Measurements from ENCODE around the gene FAM25G.
"Not testable (repeated sequence)": the region's sequence is repeated elsewhere in the genome, so short reads cannot be mapped to it uniquely, and the experiment has no call there.

Gene FAM25G

DNA sequence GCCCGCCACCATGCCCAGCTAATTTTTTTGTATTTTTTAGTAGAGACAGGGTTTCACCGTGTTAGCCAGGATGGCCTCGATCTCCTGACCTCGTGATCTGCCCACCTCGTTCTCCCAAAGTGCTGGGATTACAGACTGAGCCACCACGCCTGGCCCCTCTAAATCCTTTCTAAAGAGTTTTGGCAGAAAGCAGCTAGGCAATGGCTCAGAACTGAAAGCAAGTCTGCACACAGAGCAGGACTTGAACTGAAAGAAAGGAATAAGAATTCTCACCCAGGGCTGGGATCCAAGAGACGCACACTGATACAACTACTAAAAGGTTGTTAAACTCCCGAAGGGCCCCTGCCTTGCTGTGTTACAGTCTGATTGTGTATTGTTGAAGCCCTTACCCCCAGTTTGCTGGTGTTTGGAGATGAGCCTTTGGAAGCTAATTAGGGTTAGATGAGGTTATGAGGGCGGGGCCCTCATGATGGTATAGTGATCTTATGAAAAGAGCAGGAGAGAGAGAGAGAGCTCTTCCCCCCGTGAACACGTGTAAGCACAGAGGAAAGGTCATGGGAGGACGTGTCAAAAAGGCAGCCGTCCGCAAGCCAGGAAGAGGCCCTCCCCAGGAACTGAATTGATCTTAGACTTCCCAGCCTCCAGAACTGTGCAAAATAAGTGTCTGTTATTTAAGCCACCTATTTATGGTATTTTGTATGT, 26.1 kb downstream of the FAM25G start:
- DNase-seq (ENCODE audit: low read depth): not testable (repeated sequence)

DNA sequence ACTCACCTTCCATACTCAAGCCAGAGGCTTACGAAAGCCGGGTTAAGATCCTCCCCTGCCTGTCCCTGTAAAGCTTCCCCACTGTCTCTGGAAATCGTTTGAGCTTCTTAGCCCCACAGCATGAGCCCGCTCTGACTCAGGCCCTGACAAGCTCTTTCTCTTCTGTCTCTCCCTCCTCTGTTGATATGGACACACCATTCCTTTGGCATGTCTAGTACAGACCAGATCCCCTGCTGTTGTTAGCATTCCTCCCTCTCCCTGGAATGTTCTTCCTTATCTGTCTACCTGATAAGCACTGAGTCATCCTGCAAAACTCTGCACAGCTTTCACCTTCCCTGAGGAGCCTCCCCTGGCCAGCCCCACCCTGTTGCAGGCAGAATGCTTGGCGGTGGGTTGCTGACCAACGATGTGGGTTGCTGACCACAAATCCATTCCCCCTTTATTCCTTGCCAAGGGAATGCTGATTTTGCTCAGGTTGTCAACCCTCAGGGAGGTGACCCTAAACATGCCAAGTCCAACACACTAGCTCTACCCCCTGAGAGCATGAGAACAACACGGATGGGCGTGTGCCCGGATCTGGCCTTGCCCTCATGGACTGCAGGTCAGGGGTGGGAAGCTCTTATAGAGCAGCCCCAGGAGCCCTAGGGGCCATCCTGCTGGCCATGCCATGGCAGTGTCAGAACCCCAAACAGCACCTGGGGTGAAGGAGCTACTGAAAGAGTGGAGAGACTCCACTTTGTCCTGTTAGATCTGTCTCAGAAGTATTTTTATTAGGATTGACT, 28.7 kb downstream of the FAM25G start:
- DNase-seq (ENCODE audit: low read depth): not testable (repeated sequence)

DNA sequence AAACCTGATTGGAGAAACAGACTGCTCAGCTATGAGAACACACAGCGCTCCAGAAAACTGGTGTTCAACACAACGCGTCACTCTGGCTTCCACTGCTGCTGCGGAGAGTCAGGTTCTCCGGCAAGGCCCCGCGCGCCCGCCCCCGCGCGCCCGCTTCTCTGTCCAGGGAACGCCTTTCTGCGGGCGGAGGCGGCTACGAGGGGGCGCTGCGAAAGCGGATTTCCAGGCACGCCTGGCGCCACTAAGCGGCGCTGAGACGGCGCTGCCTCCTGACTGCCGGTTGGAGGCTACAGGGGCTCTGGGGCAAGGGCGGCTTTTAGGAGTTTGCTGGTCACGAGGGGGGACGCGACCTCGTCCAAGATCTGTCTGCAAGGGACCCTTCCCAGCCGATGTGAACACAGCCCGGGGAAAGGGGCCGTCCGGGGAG, 30.2 kb downstream of the FAM25G start:
- not testable (repeated sequence) for DNase-seq (ENCODE audit: low read depth)

DNA sequence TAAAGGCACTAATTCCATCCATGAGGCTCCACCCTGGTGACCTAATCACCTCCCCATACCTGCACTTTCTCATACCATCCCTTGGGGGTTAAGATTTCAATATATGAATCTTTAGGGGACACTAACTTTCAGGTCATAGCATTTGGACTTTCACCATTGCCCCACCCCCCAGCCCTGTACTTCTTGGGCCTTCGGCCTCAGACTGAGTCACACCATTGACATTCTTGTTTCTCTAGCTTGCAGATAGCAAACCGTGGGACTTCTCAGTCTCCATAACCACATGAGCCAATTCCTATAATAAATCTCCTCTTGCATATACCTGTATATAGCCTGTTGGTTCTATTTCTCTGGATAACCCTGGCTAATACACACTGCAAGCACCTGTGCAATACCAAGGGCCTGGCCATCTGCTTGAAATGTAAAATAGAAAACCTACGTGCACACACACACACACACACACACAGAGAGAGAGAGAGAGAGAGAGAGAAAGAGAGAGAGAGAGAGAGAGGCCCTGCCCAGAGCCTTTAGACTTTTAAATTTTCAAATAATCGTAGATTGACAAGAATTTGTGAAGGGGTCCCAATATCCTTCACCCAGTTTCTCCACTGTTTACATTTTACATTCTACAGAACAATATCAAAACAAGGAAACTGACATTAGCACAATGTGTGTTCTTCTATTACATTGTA, 32.9 kb downstream of the FAM25G start:
- DNase-seq (ENCODE audit: low read depth): no peak

DNA sequence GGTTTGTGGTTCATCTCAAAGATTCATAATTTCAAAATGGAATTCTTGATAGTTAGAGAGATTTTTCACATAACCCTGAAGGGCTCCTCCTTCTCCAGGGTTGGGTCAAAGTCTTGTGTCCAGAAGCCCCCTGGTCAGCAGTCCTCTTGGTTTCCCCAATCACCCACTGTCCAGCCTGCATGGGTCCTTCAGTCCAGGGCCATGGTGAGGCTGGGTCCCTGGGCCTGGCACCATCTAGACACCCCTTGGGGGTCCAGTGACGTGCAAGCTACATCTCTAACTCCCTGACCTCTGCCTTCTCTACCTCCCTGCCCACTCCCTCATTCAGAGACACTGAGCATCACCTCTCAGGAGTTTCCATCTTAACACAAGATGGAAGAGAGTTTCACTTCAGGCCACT, 33.7 kb downstream of the FAM25G start:
- DNase-seq (ENCODE audit: low read depth): no peak

DNA sequence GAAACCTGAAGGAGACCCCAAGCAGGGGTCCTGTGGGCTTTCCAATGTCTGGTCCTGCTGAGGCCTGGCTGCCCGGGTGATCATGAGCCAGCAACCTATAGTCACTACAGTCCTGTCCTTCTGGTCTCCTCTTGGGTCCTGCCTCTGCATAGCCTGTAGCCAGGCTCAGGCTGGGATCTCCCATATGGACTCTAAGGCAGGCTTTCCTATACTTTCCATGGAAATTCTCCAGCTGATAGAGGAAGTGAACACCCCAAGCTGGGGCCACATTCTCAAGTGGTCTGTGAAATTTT, 34.0 kb downstream of the FAM25G start:
- DNase-seq (ENCODE audit: low read depth): no peak

DNA sequence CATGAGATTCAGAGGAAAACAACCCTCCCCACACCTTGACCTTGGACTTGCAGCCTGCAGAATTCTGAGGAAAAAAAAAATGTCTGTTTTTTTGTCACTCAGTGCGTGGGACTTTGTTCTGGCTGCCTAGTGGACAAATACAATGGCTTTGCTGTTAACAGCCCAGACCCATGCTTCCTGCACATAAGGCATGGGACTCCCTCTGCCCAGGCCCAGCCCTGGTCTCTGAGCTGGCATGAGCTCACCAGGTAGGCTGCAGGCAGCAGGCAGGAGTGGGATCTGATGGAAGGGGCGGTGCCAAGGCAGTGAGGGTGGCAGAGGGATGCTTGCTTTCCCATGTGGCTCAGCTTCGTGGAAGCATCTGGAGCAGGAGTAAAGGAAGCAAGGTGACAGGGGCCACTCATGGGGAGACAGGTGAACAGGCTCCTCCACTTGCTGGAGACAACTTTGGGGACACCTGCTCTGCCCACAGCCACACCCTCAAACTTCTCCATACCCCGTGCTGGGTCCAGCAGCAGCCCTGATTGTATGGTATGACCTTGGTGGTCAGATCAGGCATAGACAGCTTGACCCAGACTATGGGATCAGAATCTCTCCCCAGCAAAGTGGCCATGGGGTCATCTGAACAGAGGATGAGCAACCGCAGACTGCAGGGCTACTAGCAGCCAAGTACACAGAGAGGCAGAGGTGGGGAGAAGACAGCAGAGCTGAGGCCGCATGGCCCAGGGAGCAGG, 34.5 kb downstream of the FAM25G start:
- no peak for DNase-seq (ENCODE audit: low read depth)

DNA sequence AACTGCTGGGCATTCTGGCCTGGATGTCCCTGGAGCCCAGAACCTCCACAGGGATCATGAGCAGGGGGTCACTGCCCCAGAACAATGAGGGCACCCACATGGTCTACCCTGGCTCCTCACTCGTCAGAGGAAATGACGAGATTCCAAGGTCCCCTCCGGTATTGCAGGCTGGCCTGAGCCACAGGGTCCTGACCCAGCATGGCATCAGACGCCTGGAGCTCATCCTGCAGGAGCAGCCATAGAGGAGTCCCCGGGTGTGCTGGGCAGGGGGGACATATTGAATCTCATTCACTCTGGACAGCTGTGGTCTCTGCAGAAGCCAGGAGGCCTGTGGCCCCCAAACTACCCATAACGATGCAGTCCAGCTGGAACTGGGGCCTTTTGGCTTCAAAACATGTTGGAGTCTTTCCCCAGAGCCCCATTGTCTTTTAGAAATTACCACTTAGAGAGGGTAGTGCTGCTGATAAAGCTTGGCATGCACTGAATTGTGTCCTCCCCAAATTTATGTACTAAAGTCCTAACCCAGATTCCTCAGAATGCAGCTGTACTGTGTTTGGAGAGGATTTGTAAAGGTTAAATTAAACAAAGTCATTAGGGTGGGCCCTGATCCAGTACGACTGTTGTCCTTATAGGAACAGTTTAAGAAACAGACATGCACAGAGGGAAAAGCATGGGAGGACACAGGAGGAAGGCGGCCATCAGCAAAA, 35.3 kb downstream of the FAM25G start:
- DNase-seq (ENCODE audit: low read depth): no peak

DNA sequence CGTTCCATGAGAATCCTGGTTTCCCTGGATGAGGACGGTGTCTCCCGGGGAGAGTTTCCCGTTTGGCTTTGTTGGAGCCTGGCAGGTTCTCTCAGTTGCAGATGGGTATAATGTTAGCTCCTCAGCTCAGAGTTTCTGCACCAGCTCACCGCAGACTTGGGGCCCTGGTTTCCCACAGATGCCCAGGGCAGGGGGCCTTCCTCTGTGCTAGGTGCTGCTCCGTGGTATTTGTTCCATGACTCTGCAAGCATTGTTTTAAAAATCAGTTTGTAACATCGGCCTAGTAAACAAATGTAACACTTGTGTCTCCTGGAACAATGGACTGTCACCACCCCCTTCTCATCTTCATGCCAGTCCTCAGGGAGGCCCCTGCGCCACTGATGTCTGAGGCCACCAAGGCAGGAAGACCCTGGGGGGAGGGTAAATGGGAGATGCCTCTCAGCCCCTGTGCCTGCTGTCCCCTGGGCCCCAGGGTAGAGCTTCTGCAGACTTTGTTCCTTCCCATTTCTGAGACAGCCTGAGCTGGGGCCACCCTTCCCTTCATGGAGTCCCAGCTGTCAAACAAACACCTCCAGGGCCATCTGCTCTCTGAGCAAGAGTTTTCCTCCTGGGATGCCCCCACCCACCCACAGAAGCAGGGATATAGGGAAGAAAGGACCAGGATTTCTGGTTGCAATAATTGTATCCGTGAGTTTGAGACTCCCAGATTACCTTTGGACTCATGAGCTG, 36.0 kb downstream of the FAM25G start:
- DNase-seq (ENCODE audit: low read depth): not testable (repeated sequence)

DNA sequence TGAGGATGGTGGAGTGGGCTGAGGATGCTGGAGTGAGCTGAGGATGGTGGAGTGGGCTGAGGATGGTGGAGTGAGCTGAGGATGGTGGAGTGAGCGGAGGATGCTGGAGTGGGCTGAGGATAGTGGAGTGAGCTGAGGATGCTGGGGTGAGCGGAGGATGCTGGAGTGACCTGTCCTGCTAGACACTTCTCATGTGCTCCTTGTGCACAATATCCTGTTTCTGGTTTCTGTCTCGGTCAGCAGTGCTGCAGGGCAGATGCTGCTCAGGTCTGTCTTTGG, 36.8 kb downstream of the FAM25G start:
- no peak for DNase-seq (ENCODE audit: low read depth)

DNA sequence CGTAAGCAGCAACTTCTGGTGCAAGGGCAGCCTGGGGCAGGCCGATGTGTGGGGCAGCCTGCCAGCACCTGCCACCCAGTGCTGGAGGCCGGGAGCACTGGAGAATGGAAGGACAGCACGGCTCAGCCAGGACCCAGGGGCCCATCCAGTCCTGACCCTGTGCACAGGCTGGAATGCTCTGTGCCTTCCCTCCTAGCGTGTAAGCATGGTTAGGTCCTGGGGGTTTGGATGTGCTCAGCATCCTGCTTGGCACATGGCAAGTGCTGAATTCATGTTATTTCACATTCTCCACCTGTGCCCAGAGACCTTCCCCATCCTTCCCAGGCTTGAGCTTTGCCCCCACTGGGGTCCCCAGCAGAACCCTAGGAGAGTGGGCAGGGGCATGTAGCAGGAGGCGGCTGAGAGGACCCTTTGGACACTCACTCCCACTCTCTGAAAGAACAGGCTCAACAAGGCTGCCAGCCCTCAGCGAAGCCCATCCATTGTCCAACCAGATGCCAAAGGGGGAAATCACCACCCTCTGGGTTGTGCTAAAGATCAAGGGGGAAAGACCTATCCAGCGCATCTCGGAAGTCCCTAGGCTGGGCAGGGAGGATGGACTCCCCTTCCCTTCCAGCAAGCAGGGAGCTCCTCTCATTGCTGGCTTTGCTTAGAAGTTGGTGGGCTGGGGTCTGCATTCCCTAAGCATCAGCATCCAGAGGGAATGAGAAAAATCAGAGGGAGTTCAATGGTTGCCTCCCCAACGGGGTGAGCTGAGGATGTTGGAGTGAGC, 37.3 kb downstream of the FAM25G start:
- no peak for DNase-seq (ENCODE audit: low read depth)

DNA sequence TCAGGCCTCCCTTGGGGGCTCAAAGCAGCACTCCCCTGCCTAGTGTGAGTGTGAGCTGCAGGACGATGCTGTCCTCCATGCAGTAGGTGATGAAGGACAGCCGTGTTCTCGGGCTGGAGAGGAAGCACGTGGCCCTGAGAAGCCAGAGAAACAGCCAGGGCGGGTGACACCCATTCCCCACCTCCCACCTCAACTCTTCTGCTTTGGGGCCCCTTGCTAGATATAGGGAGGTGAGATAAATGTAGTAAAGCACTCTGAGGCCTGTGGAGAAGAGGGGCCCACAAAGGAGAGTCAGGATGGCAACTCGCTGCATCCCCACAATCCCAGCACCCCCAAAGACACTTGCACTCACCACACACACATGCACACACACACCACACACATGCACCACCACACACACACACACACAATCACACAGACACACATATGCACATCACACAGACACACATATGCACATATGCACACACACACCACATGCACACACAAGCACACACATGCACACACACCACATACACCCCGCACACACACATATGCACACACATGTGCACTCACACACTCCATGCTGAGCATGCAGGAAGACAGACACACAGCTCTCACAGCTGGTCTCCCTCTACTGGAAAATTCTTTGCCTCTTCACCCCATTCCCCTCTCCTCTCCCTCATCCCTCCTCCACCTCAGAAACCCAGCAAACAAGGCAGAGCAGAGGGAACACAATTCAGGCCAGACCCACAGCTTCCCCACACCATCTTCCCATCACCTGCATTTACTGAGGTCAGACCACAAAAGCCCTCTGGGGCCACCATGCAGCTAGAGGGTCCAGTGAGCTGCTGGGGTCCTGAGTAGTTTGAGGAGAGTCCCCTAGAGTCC, 38.1 kb downstream of the FAM25G start:
- DNase-seq (ENCODE audit: low read depth): no peak

DNA sequence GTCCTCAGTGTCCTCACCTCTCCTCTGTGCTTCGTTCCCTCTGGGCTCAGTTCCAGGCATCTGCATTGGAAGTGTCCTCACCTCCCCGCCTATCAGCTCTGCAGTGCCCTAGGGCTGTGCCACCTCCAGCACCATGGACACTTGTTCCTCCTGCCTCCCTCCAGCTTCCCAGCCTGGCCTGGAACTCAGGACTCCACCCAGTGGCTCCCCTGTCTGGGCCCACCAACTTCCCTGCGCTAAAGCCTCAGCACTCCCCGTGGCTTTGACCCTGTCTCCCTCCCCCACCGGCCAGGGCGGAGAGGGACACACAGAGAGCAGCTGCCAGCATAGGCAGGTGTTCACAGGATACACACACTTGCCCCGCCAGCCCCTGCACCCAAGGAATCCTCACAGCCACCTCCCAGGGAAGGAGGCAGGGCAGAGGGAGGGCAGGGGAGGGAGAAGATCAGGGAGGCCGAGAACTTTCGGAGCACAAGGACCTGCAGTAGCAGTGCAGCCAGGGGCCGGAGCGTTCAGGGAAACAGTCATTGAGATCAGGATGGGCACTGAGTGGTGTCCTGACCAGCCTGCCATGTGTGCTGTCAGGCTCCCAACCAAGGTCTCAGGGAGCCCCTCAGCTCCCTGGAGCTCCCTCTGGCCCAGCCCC, 38.9 kb downstream of the FAM25G start:
- no peak for DNase-seq (ENCODE audit: low read depth)

DNA sequence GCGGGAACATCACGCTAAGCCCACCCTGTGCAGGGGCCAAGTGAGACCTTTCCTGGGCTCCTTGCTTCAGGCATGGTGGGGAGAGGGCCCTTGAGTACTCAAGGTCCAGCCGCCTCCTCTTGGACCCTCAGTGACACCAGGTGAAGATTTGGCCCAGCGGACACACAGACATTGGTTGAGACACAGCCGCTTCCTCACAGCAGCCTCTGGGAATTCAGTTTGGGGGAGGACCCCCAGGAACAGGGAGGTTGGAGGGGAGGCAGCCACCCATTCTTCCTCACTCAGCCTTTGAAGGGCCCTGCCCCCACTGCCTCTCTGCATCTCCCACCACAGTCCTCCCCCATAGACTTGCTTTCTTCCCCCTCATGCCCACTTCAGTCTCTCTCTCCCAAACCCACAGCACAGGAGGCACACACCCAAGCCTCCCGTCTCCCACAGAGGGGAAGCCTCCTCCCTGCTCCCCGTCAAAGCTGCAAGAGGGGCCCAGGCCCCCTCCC, 39.5 kb downstream of the FAM25G start:
- DNase-seq (ENCODE audit: low read depth): no peak

DNA sequence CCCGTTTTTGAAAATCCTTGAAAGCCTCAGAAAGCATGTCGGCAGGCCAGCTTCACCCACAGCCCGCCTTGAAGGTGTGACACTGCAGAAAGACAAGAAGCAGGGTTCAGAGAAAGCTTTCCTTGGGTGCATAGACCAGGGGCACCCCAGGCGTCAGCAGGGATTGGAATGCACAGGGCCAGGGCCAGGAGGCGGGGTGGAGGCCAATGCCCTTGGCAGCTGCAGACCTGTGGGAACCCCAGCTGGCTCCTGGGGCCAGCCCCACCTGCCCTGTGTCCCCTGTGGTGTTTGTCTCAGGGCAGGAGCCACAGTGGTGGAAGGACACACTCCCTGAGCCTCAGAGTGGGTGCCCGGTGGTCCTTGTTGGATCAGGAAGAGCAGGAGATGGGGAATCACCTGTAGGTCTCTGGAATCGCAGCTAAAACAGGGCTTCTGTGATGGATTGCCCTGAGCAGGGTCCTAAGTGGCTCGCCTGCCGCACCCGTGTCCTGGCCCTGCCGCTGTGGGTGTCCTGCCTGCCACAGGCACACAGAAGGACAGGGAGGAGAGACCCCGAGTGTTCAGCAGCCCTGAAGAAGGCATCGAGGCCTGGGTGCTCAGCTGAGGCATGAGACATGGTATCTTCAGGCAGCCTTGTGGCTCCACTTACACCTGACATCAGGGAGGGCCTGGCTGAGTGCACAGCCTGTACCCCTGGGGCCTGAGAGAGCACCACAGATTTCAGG, 40.1 kb downstream of the FAM25G start:
- DNase-seq (ENCODE audit: low read depth): no peak

DNA sequence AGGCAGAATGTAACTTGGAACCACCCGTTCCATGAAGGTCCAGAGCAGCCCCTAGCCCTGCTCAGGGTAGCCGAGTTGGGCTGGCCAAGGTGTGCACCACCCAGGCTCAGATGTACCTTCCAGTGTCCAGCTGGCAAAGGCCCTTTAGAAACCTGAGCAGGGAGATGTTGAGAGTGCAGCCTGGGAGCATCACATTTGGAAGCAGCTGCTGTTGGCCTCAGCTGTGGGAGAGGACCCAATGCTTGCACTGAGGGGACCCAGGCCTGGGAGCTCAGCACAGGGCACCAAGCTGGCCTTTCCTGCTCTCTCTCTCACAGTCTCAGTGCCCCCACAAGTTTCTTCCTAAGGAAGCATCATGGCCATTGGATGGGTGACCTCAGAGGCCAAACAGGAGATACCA, 41.1 kb downstream of the FAM25G start:
- DNase-seq (ENCODE audit: low read depth): no peak

DNA sequence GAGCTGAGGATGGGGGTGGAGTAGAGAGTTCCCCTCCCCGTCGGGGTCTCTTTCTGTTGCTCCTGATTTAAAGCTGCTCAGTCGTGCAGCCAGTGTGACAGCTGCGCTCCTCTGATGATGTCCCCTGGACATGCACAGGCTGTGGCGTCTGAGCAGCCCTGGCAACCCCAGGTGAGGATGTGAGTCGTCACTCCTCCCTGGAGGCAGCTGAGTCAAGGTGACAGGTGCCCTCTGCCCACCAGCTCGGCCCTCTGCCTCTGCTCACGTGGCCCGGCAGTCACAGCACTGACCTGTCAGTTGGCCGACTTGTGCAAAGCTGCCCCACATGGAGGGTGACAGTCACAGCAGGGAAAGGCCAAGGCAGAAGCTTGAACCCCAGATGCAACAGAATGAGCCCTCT, 41.5 kb downstream of the FAM25G start:
- DNase-seq (ENCODE audit: low read depth): no peak

Measured in stimulated activated CD8-positive, alpha-beta memory T cell treated with anti-CD3 and anti-CD28 coated beads, Interleukin-15, amount 100 ng/mL, for 1 hour (primary cell).